Vagina (tissue), 2 donors: Measurements from ENCODE around the gene DTX2. TPM values are rescaled to one million over a fixed set of nuclear protein-coding genes. Genes with fewer than 3 reads are reported as not detected.
"Not testable (repeated sequence)": the region's sequence is repeated elsewhere in the genome, so short reads cannot be mapped to it uniquely, and the experiment has no call there.

ENCODE experiments used
- DNase-seq, 2 donors: peaks; one replicate each; pipeline ENCODE4 v3.0.0-alpha.2; 2017; ENCODE audit errors: extremely low spot score in 2 of 2
- H3K27ac ChIP-seq: fragments of 200-600 bp; sonication (generic); one replicate; pipeline ENCODE4 v1.5.1; 2019
- H3K27me3 ChIP-seq: fragments of 200-600 bp; sonication (generic); one replicate; pipeline ENCODE4 v1.5.1; 2019
- H3K36me3 ChIP-seq, 2 donors: fragments of 200-600 bp; sonication (generic); one replicate each; pipeline ENCODE4 v1.5.1; 2017 to 2019
- H3K4me1 ChIP-seq: fragments of 200-600 bp; sonication (generic); one replicate; pipeline ENCODE4 v1.5.1; 2019
- H3K4me3 ChIP-seq, 2 donors: fragments of 200-600 bp; sonication (generic); 1 replicate in 1 of 2; 2 replicates in 1 of 2; pipeline ENCODE4 v1.5.1; 2016 to 2019
- H3K9me3 ChIP-seq: fragments of 200-600 bp; sonication (generic); one replicate; pipeline ENCODE4 v1.5.1; 2019
- CTCF ChIP-seq, 3 experiments: fragments of 450-650 bp in 2 of 3; fragments of 200-600 bp in 1 of 3; sonication (generic) in 1 of 3; IDR thresholded peaks; one replicate each; pipeline ENCODE4 v1.5.1; 2017 to 2019; ENCODE audit warnings: antibody characterized with exemption in 3 of 3, mild to moderate bottlenecking in 2 of 3, moderate library complexity in 2 of 3
- POLR2A ChIP-seq, 2 donors: fragments of 450-650 bp; IDR thresholded peaks; one replicate each; pipeline ENCODE4 v1.6.1; 2017; ENCODE audit warnings: antibody characterized with exemption in 2 of 2, mild to moderate bottlenecking in 2 of 2, moderate library complexity in 2 of 2
- POLR2AphosphoS5 ChIP-seq, 2 donors: sonication (generic); formaldehyde crosslinking; IDR thresholded peaks; one replicate each; pipeline ENCODE4 v1.9.0; 2017; ENCODE audit warnings: antibody characterized with exemption in 2 of 2, mild to moderate bottlenecking in 2 of 2, low read depth in 1 of 2; ENCODE audit not compliant: insufficient read depth in 1 of 2
- intact Hi-C: fragments of 100-400 bp; cut with DNase I; formaldehyde crosslinking; loops from one replicate; pipeline ENCODE4 v1.15.1; 2023
- total RNA-seq: library from RNA; depleted of rRNA; stranded (reverse); fragments of >200 nt; gene quantifications from one replicate; pipeline ENCODE4 v1.2.3, GENCODE V29; 2016

The DTX2 gene
- total RNA-seq, 1 donor from 2014 or later = 78.3 TPM

GRCh38 chr7:76428868-76429805 is 32.4 kb upstream of the DTX2 start:
- H3K27me3 ChIP-seq = no peaks in the 10 kb centered on the region
- intact Hi-C loops = no loop called here
- no peaks in the 10 kb centered on the region for H3K36me3 ChIP-seq
- no peak overlapping the region for H3K4me3 ChIP-seq
- no peaks in the 10 kb centered on the region for H3K9me3 ChIP-seq
- peaks cover 1% of the 10 kb centered on the region for H3K4me1 ChIP-seq
- H3K27ac ChIP-seq = no peak overlapping the region
- TF ChIP-seq POLR2A (IDR thresholded peaks at IDR 0.05) (no peak), POLR2AphosphoS5 (IDR thresholded peaks at IDR 0.05; ENCODE audit: insufficient read depth in 1 of 2, low read depth in 1 of 2) (no peak), CTCF (IDR thresholded peaks at IDR 0.05) (no peak)
- no peak for DNase-seq

- no peak for DNase-seq
- no peaks in the 10 kb centered on the region for H3K4me1 ChIP-seq
- H3K27ac ChIP-seq = no peak overlapping the region
- no peaks in the 10 kb centered on the region for H3K27me3 ChIP-seq
- H3K4me3 ChIP-seq = no peak overlapping the region
- H3K9me3 ChIP-seq = no peaks in the 10 kb centered on the region
- no peaks in the 10 kb centered on the region for H3K36me3 ChIP-seq
- TF ChIP-seq POLR2A (IDR thresholded peaks at IDR 0.05) (no peak), POLR2AphosphoS5 (IDR thresholded peaks at IDR 0.05; ENCODE audit: insufficient read depth in 1 of 2, low read depth in 1 of 2) (no peak), CTCF (IDR thresholded peaks at IDR 0.05) (no peak)
- intact Hi-C loops = no loop called here
Observed at GRCh38 chr7:76430211-76430610, 31.3 kb upstream of the DTX2 start.

- Histone ChIP-seq H3K27ac (no peak overlapping the region), H3K9me3 (no peaks in the 10 kb centered on the region), H3K4me3 (no peak overlapping the region), H3K36me3 (no peaks in the 10 kb centered on the region), H3K4me1 (no peaks in the 10 kb centered on the region), H3K27me3 (no peaks in the 10 kb centered on the region)
- no peak for DNase-seq
- intact Hi-C loops = no loop called here
- no peak for TF ChIP-seq POLR2A (IDR thresholded peaks at IDR 0.05)
- no peak for TF ChIP-seq POLR2AphosphoS5 (IDR thresholded peaks at IDR 0.05; ENCODE audit: insufficient read depth in 1 of 2, low read depth in 1 of 2)
- no peak for TF ChIP-seq CTCF (IDR thresholded peaks at IDR 0.05)
Observed at GRCh38 chr7:76430836-76431235, 30.7 kb upstream of the DTX2 start.

GRCh38 chr7:76437873-76438272 is 23.6 kb upstream of the DTX2 start:
- DNase-seq, H3K4me3 ChIP-seq, H3K9me3 ChIP-seq, H3K4me1 ChIP-seq, H3K36me3 ChIP-seq, H3K27ac ChIP-seq, intact Hi-C loops, H3K27me3 ChIP-seq: not testable (repeated sequence)
- TF ChIP-seq CTCF (IDR thresholded peaks at IDR 0.05) = peak in 1 of 3 experiments; percentile 22

GRCh38 chr7:76439120-76439888 is 22.2 kb upstream of the DTX2 start:
- H3K27ac ChIP-seq, DNase-seq, H3K27me3 ChIP-seq, H3K36me3 ChIP-seq, H3K4me3 ChIP-seq, H3K9me3 ChIP-seq, intact Hi-C loops, H3K4me1 ChIP-seq: not testable (repeated sequence)

- intact Hi-C loops, DNase-seq, H3K36me3 ChIP-seq: not testable (repeated sequence)
Observed at GRCh38 chr7:76440404-76440803, 21.1 kb upstream of the DTX2 start.

GRCh38 chr7:76441792-76442191 is 19.7 kb upstream of the DTX2 start:
- H3K4me3 ChIP-seq, H3K27me3 ChIP-seq, H3K9me3 ChIP-seq, H3K36me3 ChIP-seq, intact Hi-C loops, DNase-seq, H3K4me1 ChIP-seq, H3K27ac ChIP-seq: not testable (repeated sequence)

More at GRCh38 chr7:76440404-76440803, 21.1 kb upstream of the DTX2 start:
- not testable (repeated sequence) for H3K27ac ChIP-seq, H3K4me3 ChIP-seq, H3K4me1 ChIP-seq, H3K9me3 ChIP-seq, H3K27me3 ChIP-seq

- H3K9me3 ChIP-seq, intact Hi-C loops, H3K4me1 ChIP-seq, H3K36me3 ChIP-seq, H3K27me3 ChIP-seq, DNase-seq, H3K4me3 ChIP-seq, H3K27ac ChIP-seq: not testable (repeated sequence)
Observed at GRCh38 chr7:76442664-76443446, 18.7 kb upstream of the DTX2 start.
